ENCODE results near the gene SAPCD2.

Gene SAPCD2

DNA sequence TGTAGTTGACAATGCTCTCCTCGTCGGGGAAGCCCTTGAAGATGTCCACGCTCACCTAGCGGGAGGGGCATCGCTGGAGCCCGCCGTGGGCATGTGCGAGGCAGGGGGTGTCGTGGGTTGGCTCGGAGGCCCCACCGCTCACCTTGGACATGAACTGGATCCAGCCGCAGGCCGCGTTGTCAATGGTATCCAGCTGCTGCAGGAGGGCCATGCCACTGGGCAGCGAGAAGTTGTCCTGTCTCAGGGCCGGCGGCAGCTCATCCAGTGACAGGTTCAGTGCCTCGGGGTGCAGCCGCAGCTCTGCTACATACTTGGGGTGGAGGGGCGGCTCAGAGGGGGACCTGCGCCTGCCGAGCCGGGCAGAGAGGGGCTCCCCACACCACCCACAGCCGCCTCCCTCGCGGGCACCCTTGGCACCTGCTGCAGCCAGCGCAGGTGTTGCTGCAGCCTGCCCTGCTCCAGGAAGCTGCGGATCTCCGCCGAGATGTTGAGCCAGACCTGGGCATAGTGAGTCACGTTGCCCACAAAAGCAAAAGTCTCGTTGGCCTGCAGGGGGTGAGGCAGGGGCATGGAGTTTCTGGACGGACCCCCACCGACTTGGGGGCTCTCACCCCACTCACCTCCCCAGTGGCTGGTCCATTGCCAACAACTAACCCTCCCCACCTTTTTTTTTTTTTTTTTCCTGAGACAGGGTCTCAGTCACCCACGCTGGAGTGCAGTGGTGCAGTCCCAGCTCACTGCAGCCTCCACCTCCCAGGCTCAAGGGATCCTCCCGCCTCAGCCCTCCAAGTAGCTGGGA is 51.4 kb downstream of the SAPCD2 start:
- no peak for DNase-seq (ENCODE audit: low read depth)
- H3K4me3 ChIP-seq (ENCODE audit: low read depth, low read length) = no peak overlapping the region
- TF ChIP-seq, protein P1, sequence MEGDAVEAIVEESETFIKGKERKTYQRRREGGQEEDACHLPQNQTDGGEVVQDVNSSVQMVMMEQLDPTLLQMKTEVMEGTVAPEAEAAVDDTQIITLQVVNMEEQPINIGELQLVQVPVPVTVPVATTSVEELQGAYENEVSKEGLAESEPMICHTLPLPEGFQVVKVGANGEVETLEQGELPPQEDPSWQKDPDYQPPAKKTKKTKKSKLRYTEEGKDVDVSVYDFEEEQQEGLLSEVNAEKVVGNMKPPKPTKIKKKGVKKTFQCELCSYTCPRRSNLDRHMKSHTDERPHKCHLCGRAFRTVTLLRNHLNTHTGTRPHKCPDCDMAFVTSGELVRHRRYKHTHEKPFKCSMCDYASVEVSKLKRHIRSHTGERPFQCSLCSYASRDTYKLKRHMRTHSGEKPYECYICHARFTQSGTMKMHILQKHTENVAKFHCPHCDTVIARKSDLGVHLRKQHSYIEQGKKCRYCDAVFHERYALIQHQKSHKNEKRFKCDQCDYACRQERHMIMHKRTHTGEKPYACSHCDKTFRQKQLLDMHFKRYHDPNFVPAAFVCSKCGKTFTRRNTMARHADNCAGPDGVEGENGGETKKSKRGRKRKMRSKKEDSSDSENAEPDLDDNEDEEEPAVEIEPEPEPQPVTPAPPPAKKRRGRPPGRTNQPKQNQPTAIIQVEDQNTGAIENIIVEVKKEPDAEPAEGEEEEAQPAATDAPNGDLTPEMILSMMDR (IDR thresholded peaks at IDR 0.05; ENCODE audit: control insufficient read depth, extremely low read depth, insufficient read depth) = no peak

DNA sequence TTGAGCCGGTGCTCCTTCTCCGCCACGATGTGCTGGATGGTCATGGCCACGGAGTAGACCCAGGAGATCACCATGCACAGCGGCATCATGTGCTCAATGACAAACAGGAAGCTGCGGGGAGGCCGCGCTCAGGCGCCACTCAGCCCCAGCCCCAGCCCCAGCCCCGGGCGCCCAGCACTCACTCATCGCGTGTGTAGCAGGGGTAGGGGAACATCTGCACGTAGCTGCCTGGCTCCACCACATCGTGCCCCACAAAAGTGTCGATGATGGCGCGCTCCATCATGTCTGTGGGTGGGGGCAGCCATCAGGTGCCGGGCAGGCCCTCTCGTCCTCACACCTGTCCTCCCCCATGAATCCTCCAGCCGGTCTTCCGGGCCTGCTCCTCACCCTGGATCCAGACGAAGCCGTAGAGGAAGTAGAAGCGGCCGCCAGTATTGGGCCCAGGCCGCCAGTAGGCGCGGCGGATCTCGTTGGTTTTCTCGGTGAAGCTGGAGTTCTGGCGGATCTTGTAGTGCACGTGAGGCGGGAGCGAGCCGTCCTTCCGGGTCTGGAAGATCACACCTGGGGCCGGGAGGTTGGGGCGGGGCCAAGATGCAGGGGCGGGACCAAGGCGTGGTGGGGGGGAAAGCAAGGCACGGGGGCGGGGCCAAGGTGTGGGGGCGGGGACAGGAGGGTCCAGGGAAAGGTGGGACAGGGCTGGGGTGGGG is 52.4 kb downstream of the SAPCD2 start:
- DNase-seq (ENCODE audit: low read depth) = no peak
- no peak overlapping the region for H3K4me3 ChIP-seq (ENCODE audit: low read depth, low read length)
- TF ChIP-seq, protein P1 (IDR thresholded peaks at IDR 0.05; ENCODE audit: control insufficient read depth, extremely low read depth, insufficient read depth) = no peak

DNA sequence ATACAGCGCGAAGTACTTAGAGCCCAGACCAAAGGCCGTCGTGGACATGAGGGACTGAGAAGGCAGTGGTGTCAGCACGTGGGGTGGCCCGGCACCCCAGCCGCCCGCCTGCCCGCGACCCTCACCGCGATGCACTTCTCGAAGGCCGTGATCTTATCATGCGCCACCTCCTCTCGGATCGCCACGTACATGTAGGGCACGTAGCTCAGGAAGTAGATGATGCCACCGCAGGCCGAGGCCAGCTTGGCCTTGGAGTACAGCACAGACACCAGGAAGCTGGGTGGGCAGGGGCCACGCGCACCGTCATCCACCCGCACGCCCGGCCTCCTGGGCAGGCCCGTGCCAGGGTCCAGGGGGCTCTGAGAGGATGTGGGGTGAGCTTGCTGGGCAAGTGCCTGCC is 53.3 kb downstream of the SAPCD2 start:
- TF ChIP-seq, protein P1 (IDR thresholded peaks at IDR 0.05; ENCODE audit: control insufficient read depth, extremely low read depth, insufficient read depth) = no peak
- no peak overlapping the region for H3K4me3 ChIP-seq (ENCODE audit: low read depth, low read length)
- DNase-seq (ENCODE audit: low read depth) = no peak

DNA sequence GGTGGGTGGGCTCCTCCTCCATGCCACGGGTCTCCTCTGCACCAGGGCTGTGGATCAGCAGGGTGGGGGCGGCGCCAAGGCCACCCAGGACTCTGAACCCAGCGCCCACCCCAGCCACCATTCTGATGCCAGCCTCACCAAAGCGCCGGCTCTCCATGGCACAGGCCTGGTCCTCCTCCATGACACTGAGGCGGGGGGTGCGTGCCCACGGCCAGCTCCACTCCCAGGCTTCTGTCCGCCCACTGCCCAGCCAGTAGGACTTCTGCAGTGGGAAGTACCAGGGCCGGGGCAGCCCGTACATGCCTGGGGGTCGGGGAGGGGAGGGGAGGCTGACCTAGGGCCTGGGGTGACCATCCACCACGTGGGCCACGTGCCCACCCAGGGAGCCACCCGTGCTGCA is 53.9 kb downstream of the SAPCD2 start:
- DNase-seq (ENCODE audit: low read depth) = no peak
- no peak overlapping the region for H3K4me3 ChIP-seq (ENCODE audit: low read depth, low read length)
- TF ChIP-seq, protein P1 (IDR thresholded peaks at IDR 0.05; ENCODE audit: control insufficient read depth, extremely low read depth, insufficient read depth) = no peak

DNA sequence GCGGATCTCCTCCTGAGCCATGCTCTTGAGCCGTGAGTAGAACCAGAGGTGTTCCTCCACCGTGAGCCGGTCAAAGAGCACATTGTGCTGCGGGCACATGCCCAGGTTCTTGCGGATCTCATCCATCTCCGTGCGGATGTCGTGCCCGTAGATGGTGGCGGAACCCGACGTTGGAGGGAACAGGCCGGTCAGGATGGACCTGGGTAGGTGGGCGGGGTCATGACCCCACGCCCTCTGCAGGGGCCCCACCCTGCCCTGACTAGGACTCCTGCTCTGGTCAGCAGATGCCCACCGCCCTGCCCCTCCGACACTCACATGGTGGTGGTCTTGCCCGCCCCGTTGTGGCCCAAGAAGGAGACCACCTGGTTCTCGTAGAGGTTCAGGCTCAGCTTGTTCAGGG is 54.4 kb downstream of the SAPCD2 start:
- TF ChIP-seq, protein P1 (IDR thresholded peaks at IDR 0.05; ENCODE audit: control insufficient read depth, extremely low read depth, insufficient read depth) = no peak
- H3K4me3 ChIP-seq (ENCODE audit: low read depth, low read length) = no peak overlapping the region
- DNase-seq (ENCODE audit: low read depth) = no peak

DNA sequence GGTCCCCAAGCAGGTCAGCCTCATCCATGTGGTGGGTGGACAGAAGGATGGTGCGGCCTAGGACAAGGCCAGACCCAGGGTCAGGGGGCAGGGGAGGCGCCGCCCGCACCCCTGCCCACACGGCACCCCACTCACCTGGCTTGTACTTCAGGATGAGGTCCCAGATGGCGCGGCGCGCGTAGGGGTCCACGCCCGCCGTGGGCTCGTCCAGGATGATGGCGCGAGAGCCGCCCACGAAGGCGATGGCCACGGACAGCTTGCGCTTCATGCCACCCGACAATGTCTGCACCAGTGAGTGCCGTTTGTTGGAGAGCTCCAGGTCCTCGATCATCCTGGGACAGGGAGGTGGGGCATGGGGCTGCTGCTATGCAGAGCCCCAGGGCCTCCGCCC is 54.8 kb downstream of the SAPCD2 start:
- no peak for DNase-seq (ENCODE audit: low read depth)
- TF ChIP-seq, protein P1 (IDR thresholded peaks at IDR 0.05; ENCODE audit: control insufficient read depth, extremely low read depth, insufficient read depth) = no peak
- H3K4me3 ChIP-seq (ENCODE audit: low read depth, low read length) = no peak overlapping the region
